HepG2 (cell line): Measurements from ENCODE around the gene MED10. TPM values are rescaled to one million over a fixed set of nuclear protein-coding genes. Genes with fewer than 3 reads are reported as not detected.

Experiments
- ATAC-seq: fragments of 200-7000 bp; cut with Tn5 transposase; 3 replicates; pipeline ENCODE4 v1.9.1; 2020; ENCODE audit warnings: mild to moderate bottlenecking, moderate library complexity
- BruUV-seq: library from RNA; stranded (reverse); fragments of 400-500 nt; replicated peaks from 2 replicates; lab custom pipeline; 2021; lab: Mats Ljungman, UMichigan
- CTCF ChIA-PET: fragments of 300-600 bp; formaldehyde crosslinking; extraction: SDS; loops from one replicate; lab custom pipeline; 2021; ENCODE audit warnings: low total read pairs, inconsistent platforms, low intra/inter-chr PET ratio; lab: Yijun Ruan, JAX
- POLR2A ChIA-PET: fragments of 350-600 bp; sonication (Branson Sonifier 250); formaldehyde crosslinking; loops from one replicate; lab custom pipeline; 2020; ENCODE audit warnings: antibody characterized with exemption, inconsistent platforms; lab: Yijun Ruan, JAX
- DNase-seq: peaks from one replicate; pipeline ENCODE4 v3.0.0-alpha.2; 2015; ENCODE audit warnings: low spot score
- FAIRE-seq: peaks from 3 replicates; lab custom pipeline; 2011; peaks lifted over from hg19 to GRCh38; lab: Jason Lieb, UNC
- H2AFZ ChIP-seq: one replicate; pipeline ENCODE4 v1.6.1; 2011; ENCODE audit warnings: low read length, inconsistent platforms
- H3K27ac ChIP-seq: fragments of 300-600 bp; 3 replicates; pipeline ENCODE4 v1.8.0; 2011; ENCODE audit warnings: mixed run types, mild to moderate bottlenecking, mixed read lengths, low read length, inconsistent platforms; ENCODE audit not compliant: insufficient read depth; ENCODE audit errors: extremely low read length
- H3K27me3 ChIP-seq, 2 experiments: fragments of 200-600 bp in 1 of 2; 2 replicates in 1 of 2; 3 replicates in 1 of 2; pipeline versions ENCODE4 v1.6.0 to v1.8.0; 2011; ENCODE audit warnings: low read length in 2 of 2, mild to moderate bottlenecking in 2 of 2, moderate library complexity in 2 of 2, inconsistent platforms in 1 of 2; ENCODE audit not compliant: insufficient read depth in 2 of 2, control insufficient read depth in 1 of 2
- H3K36me3 ChIP-seq, 2 experiments: fragments of 200-600 bp in 1 of 2; replicated peaks in 1 of 2; 2 replicates in 1 of 2; 3 replicates in 1 of 2; pipeline versions ENCODE4 v1.5.1 to v1.8.0; 2011; ENCODE audit warnings: low read length in 2 of 2, inconsistent platforms in 1 of 2; ENCODE audit not compliant: insufficient read depth in 2 of 2, control insufficient read depth in 1 of 2
- H3K4me1 ChIP-seq: 2 replicates; pipeline ENCODE4 v1.5.1; 2012; ENCODE audit warnings: low read length, inconsistent platforms; ENCODE audit not compliant: insufficient read depth
- H3K4me2 ChIP-seq: 2 replicates; pipeline ENCODE4 v1.6.0; 2011; ENCODE audit warnings: low read depth, low read length, inconsistent platforms
- H3K4me3 ChIP-seq, 3 experiments: fragments of 200-600 bp in 1 of 3; sonication (generic), shearing (Covaris generic) in 1 of 3; replicated peaks in 1 of 3; 2 replicates each; pipeline ENCODE4 v1.5.1; 2011 to 2016; ENCODE audit warnings: low read length in 3 of 3, inconsistent platforms in 2 of 3, low read depth in 2 of 3, mild to moderate bottlenecking in 2 of 3, control low read depth in 1 of 3, mixed read lengths in 1 of 3; ENCODE audit not compliant: insufficient read depth in 1 of 3
- H3K79me2 ChIP-seq: one replicate; pipeline ENCODE4 v1.6.1; 2011; ENCODE audit warnings: low read length, inconsistent platforms; ENCODE audit not compliant: insufficient read depth
- H3K9ac ChIP-seq: 2 replicates; pipeline ENCODE4 v1.6.0; 2011; ENCODE audit warnings: mild to moderate bottlenecking, low read depth, low read length, inconsistent platforms; ENCODE audit not compliant: insufficient read depth
- H3K9me3 ChIP-seq: 2 replicates; pipeline ENCODE4 v1.5.1; 2012; ENCODE audit warnings: mild to moderate bottlenecking, low read length
- H4K20me1 ChIP-seq: 2 replicates; pipeline ENCODE4 v1.6.0; 2011; ENCODE audit warnings: inconsistent platforms, mild to moderate bottlenecking, low read length, moderate library complexity; ENCODE audit not compliant: insufficient read depth
- FOXK2 ChIP-seq: fragments of 450-650 bp; IDR thresholded peaks from 2 replicates; pipeline ENCODE4 v1.6.1; 2016
- SMAD1 ChIP-seq: sonication (generic); formaldehyde crosslinking; IDR thresholded peaks from 2 replicates; pipeline ENCODE4 v1.4.0; 2020; ENCODE audit warnings: missing genetic modification reagents, low read depth, mild to moderate bottlenecking, borderline replicate concordance
- ZC3H13 ChIP-seq: sonication (generic); formaldehyde crosslinking; IDR thresholded peaks from 2 replicates; pipeline ENCODE4 v1.8.1; 2023; ENCODE audit warnings: mild to moderate bottlenecking, missing genetic modification reagents, moderate library complexity
- ZNF20 ChIP-seq: sonication (generic); formaldehyde crosslinking; IDR thresholded peaks from 2 replicates; pipeline ENCODE4 v1.4.0; 2020; ENCODE audit warnings: mild to moderate bottlenecking, moderate library complexity, missing genetic modification reagents
- ZNF607 ChIP-seq: sonication (generic); formaldehyde crosslinking; IDR thresholded peaks from 2 replicates; pipeline ENCODE4 v1.5.1; 2020; ENCODE audit warnings: missing genetic modification reagents, mild to moderate bottlenecking, borderline replicate concordance
- WGBS: methylation state at CpG from one replicate; pipeline ENCODE4 v1.1.6; 2017; ENCODE audit warnings: low lambda C conversion rate; 5-methylcytosine and 5-hydroxymethylcytosine counted together
- in situ Hi-C: cut with HindIII; loops from 2 replicates; pipeline ENCODE4 v1.10.0; 2017; ENCODE audit warnings: low pct_unique_long_range_greater_than_20kb; ENCODE audit not compliant: extremely low pct_ligation_motif_present
- intact Hi-C: fragments of 100-400 bp; cut with micrococcal nuclease; formaldehyde crosslinking; loops from one replicate; pipeline ENCODE4 v1.10.0; 2022; ENCODE audit not compliant: unreplicated experiment
- polyA plus RNA-seq, 8 experiments: library from polyadenylated mRNA; depleted of rRNA in 3 of 8; stranded (reverse) in 7 of 8; unstranded in 1 of 8; fragments of >200 nt; fragmentation: Illumina TruSeq in 4 of 8; extraction: Trizol in 4 of 8; gene quantifications; 2 replicates each; pipeline versions ENCODE4 v1.2.1 to v1.2.3, GENCODE V29; 2011 to 2016; ENCODE audit warnings: low read depth in 4 of 8, missing spikeins in 1 of 8, mixed read lengths in 1 of 8; ENCODE audit not compliant: insufficient read depth in 1 of 8
- total RNA-seq, 5 experiments: library from RNA; depleted of rRNA; stranded (reverse); fragments of >200 nt; fragmentation: Illumina TruSeq; extraction: Trizol; gene quantifications; 2 replicates each; pipeline ENCODE4 v1.2.3, GENCODE V29; 2016; ENCODE audit warnings: low read depth in 1 of 5
- TF ChIP-seq, protein P1 (sequence below): sonication (generic); formaldehyde crosslinking; IDR thresholded peaks from 2 replicates; pipeline ENCODE4 v1.5.1; 2020; ENCODE audit warnings: mild to moderate bottlenecking, missing genetic modification reagents, borderline replicate concordance
- TF ChIP-seq, protein P2 (sequence below): sonication (generic); formaldehyde crosslinking; conservative IDR thresholded peaks from 2 replicates; pipeline ENCODE4 v1.4.0; 2020; ENCODE audit warnings: missing genetic modification reagents
- TF ChIP-seq, protein P3 (sequence below): sonication (generic); formaldehyde crosslinking; IDR thresholded peaks from 2 replicates; pipeline ENCODE4 v1.8.1; 2023; ENCODE audit warnings: mild to moderate bottlenecking, missing genetic modification reagents, borderline replicate concordance

MED10 gene
- total and polyA plus RNA-seq, 2 of the 13 experiments (the other 11 are each of a cell fraction or from before 2014, with no cell fraction given), result 11.2 to 23.7 TPM

DNA sequence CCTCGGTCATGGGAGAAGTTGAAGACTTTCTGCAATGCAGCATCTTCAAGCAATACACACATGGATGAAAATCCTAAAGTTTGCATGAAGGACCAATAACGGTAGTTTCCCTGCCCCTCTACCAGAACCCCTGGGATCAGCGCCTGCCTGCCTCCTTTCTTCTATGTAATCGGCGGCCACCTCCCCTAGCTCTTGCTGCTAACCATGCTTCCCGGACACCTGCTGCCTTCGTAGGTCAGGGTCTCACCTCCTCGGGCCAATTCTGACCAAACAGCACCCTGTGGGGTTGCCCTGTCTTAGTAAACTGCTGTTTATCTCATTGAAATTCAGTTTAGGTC, 388 bp upstream of the MED10 start (continued):
- TF ChIP-seq, protein P1, sequence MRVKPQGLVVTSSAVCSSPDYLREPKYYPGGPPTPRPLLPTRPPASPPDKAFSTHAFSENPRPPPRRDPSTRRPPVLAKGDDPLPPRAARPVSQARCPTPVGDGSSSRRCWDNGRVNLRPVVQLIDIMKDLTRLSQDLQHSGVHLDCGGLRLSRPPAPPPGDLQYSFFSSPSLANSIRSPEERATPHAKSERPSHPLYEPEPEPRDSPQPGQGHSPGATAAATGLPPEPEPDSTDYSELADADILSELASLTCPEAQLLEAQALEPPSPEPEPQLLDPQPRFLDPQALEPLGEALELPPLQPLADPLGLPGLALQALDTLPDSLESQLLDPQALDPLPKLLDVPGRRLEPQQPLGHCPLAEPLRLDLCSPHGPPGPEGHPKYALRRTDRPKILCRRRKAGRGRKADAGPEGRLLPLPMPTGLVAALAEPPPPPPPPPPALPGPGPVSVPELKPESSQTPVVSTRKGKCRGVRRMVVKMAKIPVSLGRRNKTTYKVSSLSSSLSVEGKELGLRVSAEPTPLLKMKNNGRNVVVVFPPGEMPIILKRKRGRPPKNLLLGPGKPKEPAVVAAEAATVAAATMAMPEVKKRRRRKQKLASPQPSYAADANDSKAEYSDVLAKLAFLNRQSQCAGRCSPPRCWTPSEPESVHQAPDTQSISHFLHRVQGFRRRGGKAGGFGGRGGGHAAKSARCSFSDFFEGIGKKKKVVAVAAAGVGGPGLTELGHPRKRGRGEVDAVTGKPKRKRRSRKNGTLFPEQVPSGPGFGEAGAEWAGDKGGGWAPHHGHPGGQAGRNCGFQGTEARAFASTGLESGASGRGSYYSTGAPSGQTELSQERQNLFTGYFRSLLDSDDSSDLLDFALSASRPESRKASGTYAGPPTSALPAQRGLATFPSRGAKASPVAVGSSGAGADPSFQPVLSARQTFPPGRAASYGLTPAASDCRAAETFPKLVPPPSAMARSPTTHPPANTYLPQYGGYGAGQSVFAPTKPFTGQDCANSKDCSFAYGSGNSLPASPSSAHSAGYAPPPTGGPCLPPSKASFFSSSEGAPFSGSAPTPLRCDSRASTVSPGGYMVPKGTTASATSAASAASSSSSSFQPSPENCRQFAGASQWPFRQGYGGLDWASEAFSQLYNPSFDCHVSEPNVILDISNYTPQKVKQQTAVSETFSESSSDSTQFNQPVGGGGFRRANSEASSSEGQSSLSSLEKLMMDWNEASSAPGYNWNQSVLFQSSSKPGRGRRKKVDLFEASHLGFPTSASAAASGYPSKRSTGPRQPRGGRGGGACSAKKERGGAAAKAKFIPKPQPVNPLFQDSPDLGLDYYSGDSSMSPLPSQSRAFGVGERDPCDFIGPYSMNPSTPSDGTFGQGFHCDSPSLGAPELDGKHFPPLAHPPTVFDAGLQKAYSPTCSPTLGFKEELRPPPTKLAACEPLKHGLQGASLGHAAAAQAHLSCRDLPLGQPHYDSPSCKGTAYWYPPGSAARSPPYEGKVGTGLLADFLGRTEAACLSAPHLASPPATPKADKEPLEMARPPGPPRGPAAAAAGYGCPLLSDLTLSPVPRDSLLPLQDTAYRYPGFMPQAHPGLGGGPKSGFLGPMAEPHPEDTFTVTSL (CRISPR knock-in tag), result 0 out of 2 replicates have a peak, but pooled peaks have one; percentile 8
- peak; percentile 20; the same call in 1 of the 2 replicates for TF ChIP-seq ZNF20

DNA sequence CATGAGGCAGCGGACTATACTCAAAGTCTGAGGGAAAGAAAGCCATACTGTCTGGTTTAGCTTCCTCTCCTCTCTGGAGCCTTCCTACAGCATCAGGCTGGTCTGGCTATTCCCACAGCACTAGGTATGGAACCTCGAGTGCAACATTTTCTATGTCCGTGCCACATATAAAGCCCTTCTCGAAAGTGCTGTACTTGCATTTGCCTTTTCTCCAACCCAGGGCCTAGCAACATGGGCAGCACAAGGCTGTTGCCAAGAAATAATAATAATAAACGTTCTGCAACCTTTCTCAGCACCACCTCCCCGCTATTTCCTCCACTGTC, 804 bp downstream of the MED10 start:
- ChIA-PET POLR2A (no interaction called here), CTCF (no interaction called here)
- no peaks in the 10 kb centered on the region for H3K9me3 ChIP-seq
- ATAC-seq (peak; percentile 10), FAIRE-seq (no peak), DNase-seq (no peak)
- WGBS, result 18% methylated on average over 4 of the region's 6 CpGs
- H3K79me2 ChIP-seq, result peaks cover 25% of the 10 kb centered on the region
- H2AFZ ChIP-seq, result no peak overlapping the region
- H3K36me3 ChIP-seq, result peaks cover 14 to 38% of the 10 kb centered on the region in 2 experiments
- intact Hi-C loops, result no loop called here
- TF ChIP-seq, protein P2, sequence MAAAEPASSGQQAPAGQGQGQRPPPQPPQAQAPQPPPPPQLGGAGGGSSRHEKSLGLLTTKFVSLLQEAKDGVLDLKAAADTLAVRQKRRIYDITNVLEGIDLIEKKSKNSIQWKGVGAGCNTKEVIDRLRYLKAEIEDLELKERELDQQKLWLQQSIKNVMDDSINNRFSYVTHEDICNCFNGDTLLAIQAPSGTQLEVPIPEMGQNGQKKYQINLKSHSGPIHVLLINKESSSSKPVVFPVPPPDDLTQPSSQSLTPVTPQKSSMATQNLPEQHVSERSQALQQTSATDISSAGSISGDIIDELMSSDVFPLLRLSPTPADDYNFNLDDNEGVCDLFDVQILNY (CRISPR knock-in tag), result no peak
- TF ChIP-seq FOXK2 (no peak), SMAD1 (CRISPR knock-in tag) (0 out of 2 replicates have a peak, but pooled peaks have one; percentile 12), ZC3H13 (CRISPR knock-in tag) (0 out of 2 replicates have a peak, but pooled peaks have one; percentile 0), ZNF607 (CRISPR knock-in tag) (no peak)
- TF ChIP-seq, protein P3, sequence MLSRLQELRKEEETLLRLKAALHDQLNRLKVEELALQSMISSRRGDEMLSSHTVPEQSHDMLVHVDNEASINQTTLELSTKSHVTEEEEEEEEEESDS (CRISPR knock-in tag), result peak; percentile 57; the same call in 1 of the 2 replicates
- H3K4me1 ChIP-seq, result peaks cover 26% of the 10 kb centered on the region
- in situ Hi-C loops, result loop anchor here (25.0 kb wide), 1 partner anchor 360 kb away; no protein-coding TSS in a partner anchor
- H3K4me3 ChIP-seq, result peak overlapping the region; percentile 85 to 99 (median 93)
- peak overlapping the region; percentile 88 for H3K4me2 ChIP-seq
- H4K20me1 ChIP-seq, result peaks cover 3% of the 10 kb centered on the region; the same call in 1 of the 2 replicates
- no TSS peak for BruUV-seq
- H3K9ac ChIP-seq, result peak overlapping the region; percentile 88
- no peaks in the 10 kb centered on the region; a peak in 1 of 5 replicates for H3K27me3 ChIP-seq
- H3K27ac ChIP-seq, result peak overlapping the region; percentile 68
